OCI-LY3 (cell line): ENCODE data around the gene USP31.

ENCODE experiments used
- CTCF ChIP-seq: fragments of 200-600, 300-600 bp; sonication (generic); IDR thresholded peaks from 2 replicates; pipeline ENCODE4 v1.5.1; 2014; ENCODE audit warnings: antibody characterized with exemption, low read length, low read depth
- EZH2phosphoT487 ChIP-seq: fragments of 200-600 bp; shearing (Covaris generic); IDR thresholded peaks from 2 replicates; pipeline ENCODE4 v1.6.1; 2018; ENCODE audit warnings: antibody characterized with exemption, mixed run types, low read depth

DNA sequence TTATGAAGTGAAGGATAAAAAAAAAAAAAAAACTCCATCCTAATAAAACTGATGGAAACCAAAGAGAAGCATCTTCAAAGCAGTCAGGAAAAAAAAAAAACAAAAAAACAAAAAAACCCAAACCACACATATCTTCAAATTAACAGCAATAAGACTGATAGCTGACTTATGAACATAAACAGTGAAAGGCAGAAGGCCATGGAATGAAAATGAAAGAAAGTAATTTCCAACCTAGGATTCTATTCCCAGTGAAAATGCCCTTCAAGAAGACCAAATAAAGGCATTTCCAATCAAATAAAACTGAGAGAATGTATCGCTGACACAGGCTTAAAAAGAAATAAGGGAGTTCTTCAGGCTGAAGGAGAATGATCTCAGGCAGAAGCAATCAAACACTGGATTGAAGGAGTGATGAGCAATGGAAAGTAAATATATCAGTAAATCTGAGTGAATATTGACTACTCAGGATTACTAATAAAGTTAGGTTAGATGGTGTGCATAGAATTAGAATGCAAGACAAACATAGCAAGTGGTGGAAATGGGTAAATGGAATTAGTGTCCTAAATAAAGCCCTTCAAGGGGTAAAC is 92.1 kb downstream of the USP31 start:
- TF ChIP-seq CTCF (no peak), EZH2phosphoT487 (no peak)
